GM19324 (cell line): ENCODE results near the gene INTS1.

Experiments used
- ATAC-seq: cut with Tn5 transposase; IDR thresholded peaks from one replicate; pipeline ENCODE4 v1.9.1; 2021; ENCODE audit warnings: mild to moderate bottlenecking, moderate library complexity; ENCODE audit not compliant: unreplicated experiment, low FRiP score

INTS1 gene

GRCh38 chr7:1470901-1471300 is 33.3 kb downstream of the INTS1 start:
- ATAC-seq: no peak

GRCh38 chr7:1468643-1469298 is 35.4 kb downstream of the INTS1 start:
- no peak for ATAC-seq

- no peak for ATAC-seq
Observed at GRCh38 chr7:1468203-1468602, 36.0 kb downstream of the INTS1 start.

DNA sequence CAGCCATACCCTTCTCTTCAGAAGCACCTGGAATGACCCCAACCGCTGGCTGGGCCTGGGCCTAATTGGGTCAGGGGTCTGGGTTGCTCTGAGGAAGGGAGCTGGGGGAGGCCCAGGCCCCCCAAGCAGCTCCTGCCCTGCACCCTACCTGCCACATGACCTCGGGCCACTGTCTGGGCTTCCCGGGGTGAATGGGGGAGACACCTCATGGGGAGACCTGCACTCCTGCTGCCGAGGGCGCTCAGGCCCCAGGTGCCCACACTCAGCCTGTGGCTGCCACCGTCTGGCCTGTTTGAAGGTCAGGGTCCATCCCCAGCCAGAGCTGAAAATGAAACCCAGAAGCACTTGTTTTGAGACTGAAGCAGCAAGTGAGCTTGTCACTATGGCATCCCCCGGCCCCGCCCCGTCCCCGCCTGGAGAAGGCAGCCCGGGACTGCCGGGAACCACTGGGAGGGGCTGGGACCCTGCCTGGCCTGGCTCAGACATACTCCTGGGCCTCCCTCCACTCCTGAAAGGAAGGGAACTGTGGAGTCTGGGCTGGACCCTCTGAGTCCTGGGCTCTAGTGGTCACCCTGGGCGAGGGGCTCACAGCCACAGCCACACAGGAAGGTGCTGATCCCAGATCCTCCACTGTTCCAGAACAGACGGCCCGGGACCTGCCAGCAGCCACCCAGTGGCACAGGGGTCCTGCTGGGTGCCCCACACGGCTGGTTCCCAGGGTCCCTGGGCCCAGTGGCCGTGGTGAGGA is 37.5 kb downstream of the INTS1 start:
- ATAC-seq: peak; percentile 49

GRCh38 chr7:1464694-1465093 is 39.5 kb downstream of the INTS1 start:
- no peak for ATAC-seq

- ATAC-seq: no peak
Observed at GRCh38 chr7:1463676-1464223, 40.4 kb downstream of the INTS1 start.

GRCh38 chr7:1461646-1462375 is 42.4 kb downstream of the INTS1 start:
- ATAC-seq: no peak

GRCh38 chr7:1460821-1461645 is 43.2 kb downstream of the INTS1 start:
- ATAC-seq: no peak

DNA sequence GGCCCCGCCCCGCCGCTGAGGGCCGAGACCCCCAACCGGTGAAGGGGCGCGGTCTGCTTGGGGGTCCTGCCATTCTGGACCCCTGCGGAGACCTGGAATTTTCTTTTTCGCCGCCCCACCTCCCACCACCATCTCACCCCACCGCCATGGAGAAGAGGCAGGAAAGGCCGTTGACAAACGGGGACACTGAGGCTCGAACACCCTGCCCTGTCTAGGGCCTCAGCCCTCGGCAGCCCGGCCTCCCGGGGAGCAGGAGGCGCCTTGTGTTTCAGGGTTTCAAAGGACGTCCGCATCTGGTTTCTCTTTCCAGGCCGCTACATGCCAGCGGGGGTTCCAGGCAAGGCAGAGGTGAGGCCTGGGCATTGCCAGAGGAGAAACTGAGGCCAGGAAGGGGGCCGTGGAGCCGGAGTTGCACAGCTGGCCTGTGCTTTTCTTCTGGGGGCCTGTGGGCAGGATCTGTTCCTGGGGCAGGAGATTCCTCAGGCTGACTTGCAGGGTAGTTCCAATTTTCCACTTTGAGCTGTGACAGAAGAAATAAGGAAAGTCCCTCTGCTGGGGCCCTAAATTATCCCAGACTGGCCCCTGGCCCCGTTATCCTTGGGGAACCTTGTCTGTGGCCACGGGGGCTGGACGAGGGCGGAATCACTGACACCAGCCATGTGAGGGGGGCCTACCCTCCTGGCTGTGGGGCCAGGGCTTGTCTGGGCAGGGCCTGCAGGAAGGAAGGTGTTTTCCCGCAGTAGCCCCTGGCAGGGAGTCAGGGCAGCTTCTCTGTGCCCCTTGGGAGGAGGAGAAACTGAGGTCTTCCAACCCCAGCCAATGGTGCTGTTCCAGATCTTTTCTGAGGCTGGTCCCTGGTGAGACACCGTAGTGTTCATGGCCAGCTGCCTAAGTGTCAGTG is 44.0 kb downstream of the INTS1 start:
- ATAC-seq: no peak

- ATAC-seq: peak; percentile 97
Observed at GRCh38 chr7:1459512-1459892, 44.7 kb downstream of the INTS1 start.

GRCh38 chr7:1458683-1459511 is 45.3 kb downstream of the INTS1 start, which contains the start of gene MICALL2:
Gene MICALL2 (minus strand): TSS chr7:1459470. CDS start chr7:1459326, 144 bp downstream.
- ATAC-seq: peak; percentile 17

- no peak for ATAC-seq
Observed at GRCh38 chr7:1457949-1458682, 46.1 kb downstream of the INTS1 start.

DNA sequence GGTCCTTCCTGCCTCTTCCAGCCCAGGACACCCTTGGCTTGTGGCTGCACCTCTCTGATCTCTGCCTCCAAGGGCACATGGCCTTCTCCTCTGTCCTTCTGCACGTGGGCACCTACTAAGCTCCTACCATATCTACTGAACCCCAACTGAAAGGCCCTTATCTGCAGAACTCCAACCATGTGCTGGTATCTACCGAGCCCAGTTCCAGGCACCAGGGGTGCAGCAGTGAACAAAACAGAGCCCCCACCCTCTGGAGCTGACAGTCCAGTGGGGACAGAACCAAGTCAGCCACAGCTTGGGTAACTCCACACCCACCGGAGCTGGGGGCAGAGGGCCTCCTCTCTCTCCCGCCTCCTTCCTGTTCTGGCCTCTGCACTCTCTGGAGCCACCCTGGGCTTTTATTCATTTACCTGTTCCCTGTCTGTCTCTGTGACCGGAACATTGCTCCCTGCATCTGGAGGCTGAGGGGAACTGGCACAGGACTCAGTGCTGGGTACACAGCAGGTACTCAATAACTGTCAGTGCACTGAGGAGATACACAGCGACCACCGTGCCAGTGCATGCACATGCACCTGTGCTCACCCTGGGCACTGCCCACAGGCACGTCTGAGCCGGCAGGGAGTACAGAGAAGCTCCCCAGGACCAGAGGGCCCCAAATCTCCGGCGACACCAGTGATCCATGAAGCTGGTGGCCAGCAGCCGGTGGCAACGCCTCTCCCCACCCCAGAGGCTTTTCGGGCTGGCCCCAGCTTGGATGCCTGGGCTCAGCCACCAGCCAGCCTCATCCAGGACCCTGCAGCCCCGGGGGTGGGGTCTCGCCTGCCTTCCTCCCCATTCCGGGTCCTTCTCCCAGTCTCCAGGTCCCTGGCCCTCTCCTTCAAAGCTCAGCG is 46.9 kb downstream of the INTS1 start:
- ATAC-seq: no peak

DNA sequence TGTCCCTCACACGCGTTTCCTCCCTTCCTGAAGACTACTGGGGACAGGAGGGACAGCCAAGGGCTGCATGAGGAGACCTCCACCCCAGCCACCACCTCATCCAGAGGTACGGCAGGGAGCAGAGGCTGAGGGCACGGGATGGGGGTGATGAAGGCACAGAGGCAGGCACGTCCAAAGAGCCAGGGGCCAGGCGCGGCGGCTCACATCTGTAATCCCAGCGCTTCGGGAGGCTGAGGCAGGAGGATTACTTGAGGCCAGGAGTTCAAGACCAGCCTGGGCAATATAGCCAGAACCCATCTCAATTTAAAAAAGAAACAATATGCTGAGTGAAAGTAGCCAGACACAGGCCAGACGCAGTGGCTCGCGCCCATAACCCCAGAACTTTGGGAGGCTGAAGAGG is 48.2 kb downstream of the INTS1 start:
- no peak for ATAC-seq

GRCh38 chr7:1455241-1455939 is 48.8 kb downstream of the INTS1 start:
- no peak for ATAC-seq

DNA sequence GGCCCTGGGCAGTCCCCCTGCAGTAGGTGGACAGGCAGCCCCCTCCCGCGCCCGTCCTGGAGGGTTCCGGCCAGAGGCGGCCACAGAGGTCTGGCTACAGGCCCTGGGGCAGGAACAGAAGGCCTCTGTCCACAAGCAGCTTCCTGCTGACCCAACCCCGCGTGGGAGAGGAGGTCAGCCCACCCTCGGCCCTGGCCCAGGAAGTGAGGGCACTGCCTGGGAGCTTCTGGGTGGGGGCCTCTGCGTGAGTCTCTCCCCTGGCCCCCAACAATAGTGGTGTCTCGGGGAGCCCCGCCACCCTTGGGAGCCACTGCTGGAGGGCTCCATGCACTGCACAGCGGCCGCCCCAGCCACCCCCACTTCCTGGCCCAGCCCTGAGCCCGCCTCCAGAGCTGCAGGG is 49.6 kb downstream of the INTS1 start:
- no peak for ATAC-seq
